ENCODE data around the gene CSE1L.

The CSE1L gene

DNA sequence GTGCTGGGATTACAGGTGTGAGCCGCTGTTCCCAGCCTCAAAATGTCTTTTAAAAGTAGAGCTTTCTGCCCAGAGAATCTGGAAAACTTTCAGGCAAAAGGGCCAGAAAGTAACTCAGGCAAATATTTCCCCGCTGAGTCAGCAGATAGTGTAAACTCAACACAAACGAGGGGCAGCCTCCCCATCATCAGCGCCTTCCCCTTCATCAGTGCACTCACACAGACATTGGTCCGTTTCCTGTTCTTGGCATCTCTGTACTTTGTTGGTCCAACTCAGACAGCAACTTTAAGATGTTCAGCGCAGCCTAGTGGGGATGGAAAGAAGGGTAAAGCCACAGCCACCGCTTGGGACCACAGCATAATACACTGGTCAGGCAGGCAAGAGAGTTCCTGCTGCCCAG, 69.5 kb downstream of the CSE1L start:
- TF ChIP-seq, protein P1, sequence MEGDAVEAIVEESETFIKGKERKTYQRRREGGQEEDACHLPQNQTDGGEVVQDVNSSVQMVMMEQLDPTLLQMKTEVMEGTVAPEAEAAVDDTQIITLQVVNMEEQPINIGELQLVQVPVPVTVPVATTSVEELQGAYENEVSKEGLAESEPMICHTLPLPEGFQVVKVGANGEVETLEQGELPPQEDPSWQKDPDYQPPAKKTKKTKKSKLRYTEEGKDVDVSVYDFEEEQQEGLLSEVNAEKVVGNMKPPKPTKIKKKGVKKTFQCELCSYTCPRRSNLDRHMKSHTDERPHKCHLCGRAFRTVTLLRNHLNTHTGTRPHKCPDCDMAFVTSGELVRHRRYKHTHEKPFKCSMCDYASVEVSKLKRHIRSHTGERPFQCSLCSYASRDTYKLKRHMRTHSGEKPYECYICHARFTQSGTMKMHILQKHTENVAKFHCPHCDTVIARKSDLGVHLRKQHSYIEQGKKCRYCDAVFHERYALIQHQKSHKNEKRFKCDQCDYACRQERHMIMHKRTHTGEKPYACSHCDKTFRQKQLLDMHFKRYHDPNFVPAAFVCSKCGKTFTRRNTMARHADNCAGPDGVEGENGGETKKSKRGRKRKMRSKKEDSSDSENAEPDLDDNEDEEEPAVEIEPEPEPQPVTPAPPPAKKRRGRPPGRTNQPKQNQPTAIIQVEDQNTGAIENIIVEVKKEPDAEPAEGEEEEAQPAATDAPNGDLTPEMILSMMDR (IDR thresholded peaks at IDR 0.05; ENCODE audit: insufficient read depth, low read length, poor library complexity, severe bottlenecking) = no peak
- TF ChIP-seq EZH2phosphoT487 (conservative IDR thresholded peaks at IDR 0.05; ENCODE audit: low read length) = no peak
- no peak overlapping the region for H3K9ac ChIP-seq (ENCODE audit: low read length)
- no peak overlapping the region for H3K4me3 ChIP-seq (ENCODE audit: insufficient read depth, low read length, poor library complexity, severe bottlenecking)
- H3K36me3 ChIP-seq (ENCODE audit: low read length) = peaks cover 21% of the 10 kb centered on the region
- no peaks in the 10 kb centered on the region for H3K79me2 ChIP-seq (ENCODE audit: insufficient read depth, low read length)
- H2AFZ ChIP-seq (ENCODE audit: low read depth, low read length, severe bottlenecking) = no peak overlapping the region
- H3K27ac ChIP-seq (ENCODE audit: low read depth, low read length) = no peak overlapping the region
- no peak overlapping the region for H3K4me2 ChIP-seq (ENCODE audit: low read depth, low read length, poor library complexity, severe bottlenecking)
- H3F3A ChIP-seq (ENCODE audit: insufficient read depth) = 0 out of 2 replicates have a peak, but pooled peaks cover 3% of the 10 kb centered on the region
- no peaks in the 10 kb centered on the region for H3K27me3 ChIP-seq (ENCODE audit: low read length)
- no peaks in the 10 kb centered on the region for H4K20me1 ChIP-seq (ENCODE audit: low read depth, low read length)
- no peaks in the 10 kb centered on the region for H3K9me3 ChIP-seq (ENCODE audit: insufficient read depth, low read length)
- no peaks in the 10 kb centered on the region for H3K9me2 ChIP-seq (replicated peaks; ENCODE audit: insufficient read depth, low read length)

- Histone ChIP-seq H3K79me2 (ENCODE audit: insufficient read depth, low read length) (no peaks in the 10 kb centered on the region), H3K27me3 (ENCODE audit: low read length) (no peaks in the 10 kb centered on the region), H3K4me2 (ENCODE audit: low read depth, low read length, poor library complexity, severe bottlenecking) (no peak overlapping the region), H2AFZ (ENCODE audit: low read depth, low read length, severe bottlenecking) (no peak overlapping the region), H3K9me3 (ENCODE audit: insufficient read depth, low read length) (no peaks in the 10 kb centered on the region), H3K4me3 (ENCODE audit: insufficient read depth, low read length, poor library complexity, severe bottlenecking) (no peak overlapping the region), H3K9me2 (replicated peaks; ENCODE audit: insufficient read depth, low read length) (no peaks in the 10 kb centered on the region), H3F3A (ENCODE audit: insufficient read depth) (no peaks in the 10 kb centered on the region), H3K27ac (ENCODE audit: low read depth, low read length) (no peak overlapping the region), H3K36me3 (ENCODE audit: low read length) (peaks cover 20% of the 10 kb centered on the region), H3K9ac (ENCODE audit: low read length) (no peak overlapping the region), H4K20me1 (ENCODE audit: low read depth, low read length) (no peaks in the 10 kb centered on the region)
- no peak for TF ChIP-seq EZH2phosphoT487 (conservative IDR thresholded peaks at IDR 0.05; ENCODE audit: low read length)
- TF ChIP-seq, protein P1 (IDR thresholded peaks at IDR 0.05; ENCODE audit: insufficient read depth, low read length, poor library complexity, severe bottlenecking) = no peak
These were observed 72.2 kb downstream of the CSE1L start for GRCh38 chr20:49118307-49118706.

- peaks cover 16% of the 10 kb centered on the region for H3K36me3 ChIP-seq (ENCODE audit: low read length)
- no peak overlapping the region for H3K27ac ChIP-seq (ENCODE audit: low read depth, low read length)
- H3K4me2 ChIP-seq (ENCODE audit: low read depth, low read length, poor library complexity, severe bottlenecking) = no peak overlapping the region
- H3K9ac ChIP-seq (ENCODE audit: low read length) = no peak overlapping the region
- H3K79me2 ChIP-seq (ENCODE audit: insufficient read depth, low read length) = no peaks in the 10 kb centered on the region
- H2AFZ ChIP-seq (ENCODE audit: low read depth, low read length, severe bottlenecking) = no peak overlapping the region
- H3K4me3 ChIP-seq (ENCODE audit: insufficient read depth, low read length, poor library complexity, severe bottlenecking) = no peak overlapping the region
- H3K9me2 ChIP-seq (replicated peaks; ENCODE audit: insufficient read depth, low read length) = no peaks in the 10 kb centered on the region
- H3K27me3 ChIP-seq (ENCODE audit: low read length) = no peaks in the 10 kb centered on the region
- no peaks in the 10 kb centered on the region for H3K9me3 ChIP-seq (ENCODE audit: insufficient read depth, low read length)
- H3F3A ChIP-seq (ENCODE audit: insufficient read depth) = no peaks in the 10 kb centered on the region
- H4K20me1 ChIP-seq (ENCODE audit: low read depth, low read length) = no peaks in the 10 kb centered on the region
- TF ChIP-seq, protein P1 (IDR thresholded peaks at IDR 0.05; ENCODE audit: insufficient read depth, low read length, poor library complexity, severe bottlenecking) = no peak
- TF ChIP-seq EZH2phosphoT487 (conservative IDR thresholded peaks at IDR 0.05; ENCODE audit: low read length) = no peak
These were observed 73.9 kb downstream of the CSE1L start for GRCh38 chr20:49119988-49120387.
